ENCODE results near the gene SHISA4. TPM values are rescaled to one million over a fixed set of nuclear protein-coding genes. Genes with fewer than 3 reads are reported as not detected.
"Not testable (repeated sequence)": the region's sequence is repeated elsewhere in the genome, so short reads cannot be mapped to it uniquely, and the experiment has no call there.

Gene SHISA4
- total RNA-seq, 1 donor from 2014 or later: 0.85 TPM

DNA sequence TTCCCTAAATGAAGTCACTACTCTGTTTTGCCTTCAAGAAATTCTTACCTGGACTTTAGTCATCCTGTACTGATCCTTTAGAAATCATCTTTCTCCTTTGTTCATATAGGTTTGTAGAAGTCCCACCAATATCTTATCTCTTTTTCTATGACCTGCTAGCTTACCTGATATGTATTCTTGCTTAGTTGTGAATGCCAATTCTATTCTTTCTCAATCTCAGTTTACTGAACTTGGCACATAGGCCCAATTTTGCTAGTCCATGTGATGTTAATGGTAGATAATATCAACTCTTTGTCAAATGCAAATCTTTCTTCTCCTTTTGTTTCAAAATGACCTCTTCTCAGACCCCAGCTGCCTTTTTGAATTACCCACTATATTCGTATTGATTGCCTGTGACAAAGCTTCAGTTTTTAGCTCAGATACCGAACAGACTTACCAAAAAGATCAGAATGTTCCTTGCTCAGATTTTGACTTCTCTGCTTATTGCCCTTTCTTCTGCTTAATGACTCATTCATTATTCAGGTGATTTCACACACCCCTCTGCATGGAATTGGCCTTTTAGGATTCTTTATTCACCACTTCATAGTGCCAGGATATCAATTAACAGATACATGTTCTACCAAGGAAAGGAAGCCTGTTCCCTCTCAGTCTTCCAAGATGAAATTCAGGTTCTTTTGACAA lies 39.2 kb upstream of the SHISA4 start:
- no peak overlapping the region for H3K4me3 Mint-ChIP-seq (ENCODE audit: unreplicated experiment)
- no peaks in the 10 kb centered on the region for H3K27me3 Mint-ChIP-seq (ENCODE audit: unreplicated experiment)
- TF ChIP-seq, protein P1, sequence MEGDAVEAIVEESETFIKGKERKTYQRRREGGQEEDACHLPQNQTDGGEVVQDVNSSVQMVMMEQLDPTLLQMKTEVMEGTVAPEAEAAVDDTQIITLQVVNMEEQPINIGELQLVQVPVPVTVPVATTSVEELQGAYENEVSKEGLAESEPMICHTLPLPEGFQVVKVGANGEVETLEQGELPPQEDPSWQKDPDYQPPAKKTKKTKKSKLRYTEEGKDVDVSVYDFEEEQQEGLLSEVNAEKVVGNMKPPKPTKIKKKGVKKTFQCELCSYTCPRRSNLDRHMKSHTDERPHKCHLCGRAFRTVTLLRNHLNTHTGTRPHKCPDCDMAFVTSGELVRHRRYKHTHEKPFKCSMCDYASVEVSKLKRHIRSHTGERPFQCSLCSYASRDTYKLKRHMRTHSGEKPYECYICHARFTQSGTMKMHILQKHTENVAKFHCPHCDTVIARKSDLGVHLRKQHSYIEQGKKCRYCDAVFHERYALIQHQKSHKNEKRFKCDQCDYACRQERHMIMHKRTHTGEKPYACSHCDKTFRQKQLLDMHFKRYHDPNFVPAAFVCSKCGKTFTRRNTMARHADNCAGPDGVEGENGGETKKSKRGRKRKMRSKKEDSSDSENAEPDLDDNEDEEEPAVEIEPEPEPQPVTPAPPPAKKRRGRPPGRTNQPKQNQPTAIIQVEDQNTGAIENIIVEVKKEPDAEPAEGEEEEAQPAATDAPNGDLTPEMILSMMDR (IDR thresholded peaks at IDR 0.05; ENCODE audit: unreplicated experiment): no peak
- H3K4me1 Mint-ChIP-seq (ENCODE audit: unreplicated experiment): peaks cover 7% of the 10 kb centered on the region
- DNase-seq (ENCODE audit: low spot score): no peak
- no peaks in the 10 kb centered on the region for H3K9me3 Mint-ChIP-seq (ENCODE audit: unreplicated experiment)
- peaks cover 19% of the 10 kb centered on the region for H3K36me3 Mint-ChIP-seq (ENCODE audit: low read depth, unreplicated experiment)
- peak overlapping the region; percentile 80 for H3K27ac Mint-ChIP-seq (ENCODE audit: unreplicated experiment)

DNA sequence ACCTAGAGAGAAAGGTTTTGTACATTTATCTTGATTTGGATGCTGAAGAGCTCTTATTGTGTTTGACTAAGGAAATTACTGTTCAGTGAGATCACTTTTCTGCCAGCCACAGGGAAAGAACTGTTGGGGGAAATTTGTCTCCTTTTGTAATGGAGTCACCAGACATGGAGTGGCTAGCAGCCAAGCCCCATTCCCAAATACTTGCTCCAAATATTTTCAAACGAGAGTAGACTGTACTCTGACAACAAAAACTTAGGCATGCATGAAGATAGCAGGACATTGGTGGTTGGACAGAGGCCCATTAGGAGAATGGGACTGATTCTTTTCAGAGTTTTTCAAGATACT lies 38.7 kb upstream of the SHISA4 start:
- H3K4me3 Mint-ChIP-seq (ENCODE audit: unreplicated experiment): no peak overlapping the region
- no peaks in the 10 kb centered on the region for H3K27me3 Mint-ChIP-seq (ENCODE audit: unreplicated experiment)
- no peak for DNase-seq (ENCODE audit: low spot score)
- no peaks in the 10 kb centered on the region for H3K9me3 Mint-ChIP-seq (ENCODE audit: unreplicated experiment)
- peaks cover 19% of the 10 kb centered on the region for H3K36me3 Mint-ChIP-seq (ENCODE audit: low read depth, unreplicated experiment)
- TF ChIP-seq, protein P1 (IDR thresholded peaks at IDR 0.05; ENCODE audit: unreplicated experiment): no peak
- H3K4me1 Mint-ChIP-seq (ENCODE audit: unreplicated experiment): peaks cover 7% of the 10 kb centered on the region
- H3K27ac Mint-ChIP-seq (ENCODE audit: unreplicated experiment): peak overlapping the region; percentile 80

- no peak overlapping the region for H3K27ac Mint-ChIP-seq (ENCODE audit: unreplicated experiment)
- H3K27me3 Mint-ChIP-seq (ENCODE audit: unreplicated experiment): no peaks in the 10 kb centered on the region
- H3K4me1 Mint-ChIP-seq (ENCODE audit: unreplicated experiment): peaks cover 7% of the 10 kb centered on the region
- TF ChIP-seq, protein P1 (IDR thresholded peaks at IDR 0.05; ENCODE audit: unreplicated experiment): no peak
- no peak overlapping the region for H3K4me3 Mint-ChIP-seq (ENCODE audit: unreplicated experiment)
- peaks cover 25% of the 10 kb centered on the region for H3K36me3 Mint-ChIP-seq (ENCODE audit: low read depth, unreplicated experiment)
- no peak for DNase-seq (ENCODE audit: low spot score)
- H3K9me3 Mint-ChIP-seq (ENCODE audit: unreplicated experiment): no peaks in the 10 kb centered on the region
Observed at GRCh38 chr1:201851949-201852348, 36.7 kb upstream of the SHISA4 start.

- H3K27ac Mint-ChIP-seq (ENCODE audit: unreplicated experiment); H3K9me3 Mint-ChIP-seq (ENCODE audit: unreplicated experiment); DNase-seq (ENCODE audit: low spot score); H3K4me3 Mint-ChIP-seq (ENCODE audit: unreplicated experiment); H3K4me1 Mint-ChIP-seq (ENCODE audit: unreplicated experiment); H3K27me3 Mint-ChIP-seq (ENCODE audit: unreplicated experiment): not testable (repeated sequence)
- H3K36me3 Mint-ChIP-seq (ENCODE audit: low read depth, unreplicated experiment): peaks cover 29% of the 10 kb centered on the region
Observed at GRCh38 chr1:201856722-201857121, 32.0 kb upstream of the SHISA4 start.

DNA sequence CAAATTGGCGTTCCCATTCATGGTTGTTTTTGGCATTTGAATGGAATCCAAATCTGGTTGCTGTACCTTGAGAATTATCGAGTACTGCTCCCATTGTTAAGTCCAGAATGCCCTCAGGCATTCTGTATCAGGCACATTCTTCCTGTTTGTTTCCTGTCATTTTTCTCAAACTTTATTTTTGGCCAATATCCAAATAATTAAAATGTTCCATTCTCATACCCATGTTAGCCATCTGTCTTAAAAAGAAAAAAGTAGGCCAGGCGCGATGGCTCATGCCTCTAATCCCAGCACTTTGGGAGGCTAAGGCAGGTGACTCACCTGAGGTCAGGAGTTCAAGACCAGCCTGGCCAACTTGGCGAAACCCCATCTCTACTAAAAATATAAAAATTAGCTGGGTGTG lies 29.3 kb upstream of the SHISA4 start:
- Mint-ChIP-seq H3K4me3 (ENCODE audit: unreplicated experiment) (no peak overlapping the region), H3K27ac (ENCODE audit: unreplicated experiment) (peak overlapping the region; percentile 45), H3K27me3 (ENCODE audit: unreplicated experiment) (no peaks in the 10 kb centered on the region), H3K9me3 (ENCODE audit: unreplicated experiment) (no peaks in the 10 kb centered on the region), H3K4me1 (ENCODE audit: unreplicated experiment) (no peaks in the 10 kb centered on the region), H3K36me3 (ENCODE audit: low read depth, unreplicated experiment) (peaks cover 28% of the 10 kb centered on the region)
- no peak for DNase-seq (ENCODE audit: low spot score)
- TF ChIP-seq, protein P1 (IDR thresholded peaks at IDR 0.05; ENCODE audit: unreplicated experiment): no peak
